Epithelial cell of proximal tubule (primary cell): ENCODE data around the gene DNTT. TPM values are rescaled to one million over a fixed set of nuclear protein-coding genes. Genes with fewer than 3 reads are reported as not detected.

ENCODE experiments used
- DNase-seq: peaks from one replicate; pipeline ENCODE4 v3.0.0-alpha.2; 2011; ENCODE audit warnings: low read depth
- H3K4me3 ChIP-seq: 2 replicates; pipeline ENCODE4 v1.5.1; 2011; ENCODE audit warnings: low read depth, mild to moderate bottlenecking, low read length
- CTCF ChIP-seq: conservative IDR thresholded peaks from 2 replicates; pipeline ENCODE4 v1.5.1; 2012; ENCODE audit warnings: low read depth, mild to moderate bottlenecking, low read length
- total RNA-seq: library from RNA; depleted of rRNA; stranded (reverse); fragments of >200 nt; gene quantifications from 2 replicates; pipeline ENCODE4 v1.2.3, GENCODE V29; 2015

DNTT gene
- total RNA-seq, 1 donor from 2014 or later, result not detected

- no peak overlapping the region for H3K4me3 ChIP-seq
- no peak for TF ChIP-seq CTCF
- no peak for DNase-seq
These were observed 5.5 kb downstream of the DNTT start for GRCh38 chr10:96309628-96310320.

DNA sequence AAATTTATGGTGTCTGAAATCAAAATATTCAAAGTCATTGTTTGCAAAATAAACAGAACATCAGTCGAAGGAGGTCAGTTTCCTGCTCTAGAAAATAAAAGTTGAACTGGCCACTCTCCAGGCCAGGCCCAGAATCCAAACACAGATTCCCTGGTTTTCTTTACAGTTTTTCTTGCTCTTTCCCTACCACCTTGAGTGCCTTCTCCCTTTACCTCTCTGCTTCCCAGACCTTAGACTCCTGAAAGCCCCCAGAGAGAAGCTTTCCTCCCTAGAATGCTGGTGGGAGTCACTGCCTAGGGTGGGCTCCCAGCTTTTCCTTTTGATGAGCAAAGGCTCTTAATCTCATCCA is 6.1 kb downstream of the DNTT start:
- DNase-seq, result no peak
- TF ChIP-seq CTCF, result no peak
- no peak overlapping the region for H3K4me3 ChIP-seq

- no peak overlapping the region for H3K4me3 ChIP-seq
- TF ChIP-seq CTCF, result no peak
- DNase-seq, result no peak
These were observed 7.0 kb downstream of the DNTT start for GRCh38 chr10:96311180-96311715.

- TF ChIP-seq CTCF, result no peak
- H3K4me3 ChIP-seq, result no peak overlapping the region
- DNase-seq, result no peak
These were observed 9.1 kb downstream of the DNTT start for GRCh38 chr10:96313344-96313743.

DNA sequence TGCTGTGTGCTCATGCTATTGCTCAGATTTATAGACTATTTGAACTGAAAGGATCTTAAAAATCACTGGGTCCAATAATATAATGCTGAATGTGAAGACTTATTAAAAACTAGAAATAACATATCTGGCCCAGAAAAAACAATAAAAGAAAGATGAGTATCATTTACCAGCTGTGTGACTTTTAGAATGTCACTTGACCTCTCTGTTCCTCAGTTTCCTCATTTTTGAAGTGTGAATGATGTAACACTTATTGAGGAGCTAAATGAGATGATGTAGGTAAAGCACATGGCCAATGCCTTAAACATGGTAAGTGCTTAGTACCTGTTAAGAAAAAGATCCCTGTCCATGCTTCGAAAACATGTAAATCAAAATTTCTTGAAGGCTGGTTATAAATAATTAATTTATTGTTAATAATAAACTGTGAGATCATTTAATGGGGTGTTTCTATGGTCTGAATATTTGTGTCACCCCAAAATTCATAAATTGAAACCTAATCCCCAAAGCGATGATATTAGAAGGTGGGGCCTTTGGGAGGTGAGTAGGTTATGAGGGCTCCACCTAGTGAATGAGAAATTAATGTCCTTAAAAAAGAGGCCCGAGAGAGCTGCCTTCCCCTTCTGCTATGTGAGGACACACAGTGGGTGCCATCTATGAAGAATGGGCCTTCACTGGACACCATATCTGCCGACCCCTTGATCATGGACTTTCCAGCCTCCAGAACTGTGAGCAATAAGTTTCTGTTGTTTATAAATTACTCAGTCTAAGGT is 13.0 kb downstream of the DNTT start:
- no peak for DNase-seq

DNA sequence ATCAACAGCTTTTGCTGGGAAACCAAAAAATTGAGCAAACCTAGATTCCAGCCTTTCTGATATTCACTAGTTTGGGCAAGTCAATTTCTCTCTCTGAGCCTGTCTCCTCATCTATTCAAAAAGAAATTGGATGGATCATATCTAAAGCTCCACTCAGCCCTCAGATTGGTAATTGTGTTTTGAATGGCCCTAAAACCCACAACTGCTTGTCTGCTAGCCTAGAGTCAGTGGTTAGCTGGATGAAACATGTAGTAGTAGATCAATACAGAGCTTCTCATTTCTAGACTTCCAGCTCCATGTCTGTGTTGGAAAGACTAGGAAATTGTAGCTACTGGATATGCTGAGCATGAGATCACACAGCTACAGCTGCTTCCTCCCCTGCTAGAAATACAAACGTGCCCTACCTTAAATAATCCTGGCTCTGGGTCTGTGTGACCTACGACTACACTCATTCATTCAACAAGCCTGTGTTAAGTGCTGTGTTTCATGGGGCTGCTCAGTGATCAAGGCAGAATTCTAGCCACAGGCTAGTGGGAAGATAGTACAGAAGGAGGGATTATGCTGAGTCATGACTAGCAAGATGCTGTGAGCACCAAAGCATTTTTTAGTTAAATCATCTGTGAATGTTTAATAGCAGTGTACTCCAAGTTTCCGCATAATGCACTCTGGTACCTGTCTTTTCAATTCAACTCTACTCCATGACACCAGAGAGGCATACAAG is 15.7 kb downstream of the DNTT start:
- no peak overlapping the region for H3K4me3 ChIP-seq
- no peak for DNase-seq
- TF ChIP-seq CTCF, result no peak

More for the DNA sequence above, 13.0 kb downstream of the DNTT start:
- TF ChIP-seq CTCF, result no peak
- no peak overlapping the region for H3K4me3 ChIP-seq
